ENCODE measurements around the gene SHISA8. TPM values are rescaled to one million over a fixed set of nuclear protein-coding genes. Genes with fewer than 3 reads are reported as not detected.

Gene SHISA8
- total RNA-seq, 3 donors from 2014 or later, result not detected

DNA sequence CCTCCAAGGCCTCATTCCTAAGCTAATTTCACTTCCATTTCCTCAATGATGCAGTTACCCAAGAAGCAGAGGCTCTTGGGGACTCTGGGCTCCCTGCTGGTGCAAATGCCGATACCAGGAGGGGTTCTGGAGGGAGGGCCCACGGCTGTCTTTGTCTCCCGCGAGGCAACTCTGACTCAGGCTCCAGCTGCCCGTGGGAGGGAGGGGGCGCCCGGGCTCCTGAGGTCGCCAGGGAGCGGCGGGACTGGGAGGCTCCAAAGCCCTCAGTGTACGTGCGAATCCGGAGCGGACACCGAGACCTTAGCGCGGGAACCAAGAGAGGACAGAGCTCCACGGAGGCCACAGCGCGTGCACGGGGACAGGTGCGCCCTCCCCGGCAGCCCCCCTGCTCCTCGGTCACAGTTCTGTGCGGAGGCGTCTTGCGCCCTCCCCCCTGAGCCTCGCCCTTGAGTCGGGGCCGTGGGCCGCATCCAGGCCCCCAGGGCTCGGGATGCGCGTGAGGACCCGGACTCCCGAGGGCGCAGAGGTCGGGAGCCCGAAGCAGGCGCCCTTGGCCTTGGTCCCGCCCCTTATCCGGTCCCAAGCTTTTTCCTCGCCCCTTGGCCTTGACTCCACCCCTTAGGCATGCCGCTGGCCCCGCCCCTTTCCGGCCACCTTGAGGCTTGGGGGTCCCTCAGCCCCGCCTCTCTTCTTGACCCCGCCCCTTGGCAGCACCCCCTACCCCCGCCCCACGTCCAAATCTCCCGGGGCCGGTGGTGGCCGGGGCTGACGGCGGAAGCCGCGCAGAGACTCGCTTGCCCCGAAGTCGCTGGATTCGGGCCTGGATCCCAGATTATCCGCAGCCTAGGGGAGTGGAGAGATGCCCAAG lies 4.7 kb upstream of the SHISA8 start:
- no peak overlapping the region for H3K4me3 ChIP-seq
- DNase-seq, result peak; percentile 78 to 89 (median 84)

DNA sequence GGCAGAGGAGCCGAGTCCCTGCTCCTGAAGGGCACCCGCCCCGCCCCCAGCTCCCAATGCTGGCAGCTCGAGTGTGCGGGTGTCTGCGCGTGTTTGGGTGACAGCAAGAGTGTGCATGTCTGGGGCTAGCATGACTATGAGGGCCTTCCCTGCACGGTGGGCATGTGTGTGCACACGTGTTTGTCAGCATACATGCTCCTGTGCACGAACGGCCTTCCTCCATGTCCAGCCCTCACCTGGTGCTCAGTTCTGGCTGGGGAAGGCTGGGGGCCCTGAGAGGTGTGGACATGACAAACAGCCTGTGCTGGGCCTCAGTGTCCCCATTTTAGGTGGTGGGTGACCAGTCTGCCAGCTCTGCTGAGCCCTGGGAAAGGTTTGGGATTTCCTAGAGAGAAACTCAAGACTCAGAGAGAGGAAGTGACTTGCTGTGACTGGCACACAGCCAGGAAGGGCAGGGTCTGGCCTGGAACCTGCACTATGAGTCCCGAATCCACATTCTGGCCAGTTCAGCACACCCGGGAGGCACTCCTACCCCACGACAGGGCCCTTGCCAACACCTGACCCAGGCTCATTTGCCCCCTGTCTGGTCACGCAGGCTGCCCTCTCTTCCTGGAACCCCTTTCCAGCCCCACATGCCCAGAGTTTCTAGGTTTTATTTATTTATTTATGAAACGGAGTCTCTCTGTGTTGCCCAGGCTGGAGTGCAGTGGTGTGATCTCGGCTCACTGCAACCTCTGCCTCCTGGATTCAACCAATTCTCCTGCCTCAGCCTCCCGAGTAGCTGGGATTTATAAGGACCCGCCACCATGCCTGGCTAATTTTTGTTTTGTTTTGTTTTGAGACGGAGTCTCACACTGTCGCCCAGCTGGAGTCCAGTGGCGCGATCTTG lies 3.3 kb upstream of the SHISA8 start:
- DNase-seq (peak in 2 of 3 donors; percentile 68 to 72), ATAC-seq (peak; percentile 11)
- H3K9me3 ChIP-seq, result no peaks in the 10 kb centered on the region
- no peaks in the 10 kb centered on the region for H3K36me3 ChIP-seq (ENCODE audit: low read depth)
- TF ChIP-seq, protein P1, sequence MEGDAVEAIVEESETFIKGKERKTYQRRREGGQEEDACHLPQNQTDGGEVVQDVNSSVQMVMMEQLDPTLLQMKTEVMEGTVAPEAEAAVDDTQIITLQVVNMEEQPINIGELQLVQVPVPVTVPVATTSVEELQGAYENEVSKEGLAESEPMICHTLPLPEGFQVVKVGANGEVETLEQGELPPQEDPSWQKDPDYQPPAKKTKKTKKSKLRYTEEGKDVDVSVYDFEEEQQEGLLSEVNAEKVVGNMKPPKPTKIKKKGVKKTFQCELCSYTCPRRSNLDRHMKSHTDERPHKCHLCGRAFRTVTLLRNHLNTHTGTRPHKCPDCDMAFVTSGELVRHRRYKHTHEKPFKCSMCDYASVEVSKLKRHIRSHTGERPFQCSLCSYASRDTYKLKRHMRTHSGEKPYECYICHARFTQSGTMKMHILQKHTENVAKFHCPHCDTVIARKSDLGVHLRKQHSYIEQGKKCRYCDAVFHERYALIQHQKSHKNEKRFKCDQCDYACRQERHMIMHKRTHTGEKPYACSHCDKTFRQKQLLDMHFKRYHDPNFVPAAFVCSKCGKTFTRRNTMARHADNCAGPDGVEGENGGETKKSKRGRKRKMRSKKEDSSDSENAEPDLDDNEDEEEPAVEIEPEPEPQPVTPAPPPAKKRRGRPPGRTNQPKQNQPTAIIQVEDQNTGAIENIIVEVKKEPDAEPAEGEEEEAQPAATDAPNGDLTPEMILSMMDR (IDR thresholded peaks at IDR 0.05), result no peak
- peaks cover 26% of the 10 kb centered on the region for H3K4me1 ChIP-seq (ENCODE audit: low read depth)
- intact Hi-C loops (cut with DNase I, micrococcal nuclease), result no loop called here
- H3K4me3 ChIP-seq, result no peak overlapping the region

More for the DNA sequence above, 4.7 kb upstream of the SHISA8 start:
- Histone ChIP-seq H3K9me3 (no peaks in the 10 kb centered on the region), H3K4me1 (ENCODE audit: low read depth) (peaks cover 25% of the 10 kb centered on the region), H3K36me3 (ENCODE audit: low read depth) (no peaks in the 10 kb centered on the region)
- TF ChIP-seq, protein P1 (IDR thresholded peaks at IDR 0.05), result no peak
- intact Hi-C loops (cut with DNase I, micrococcal nuclease), result no loop called here
- ATAC-seq, result peak; percentile 78

DNA sequence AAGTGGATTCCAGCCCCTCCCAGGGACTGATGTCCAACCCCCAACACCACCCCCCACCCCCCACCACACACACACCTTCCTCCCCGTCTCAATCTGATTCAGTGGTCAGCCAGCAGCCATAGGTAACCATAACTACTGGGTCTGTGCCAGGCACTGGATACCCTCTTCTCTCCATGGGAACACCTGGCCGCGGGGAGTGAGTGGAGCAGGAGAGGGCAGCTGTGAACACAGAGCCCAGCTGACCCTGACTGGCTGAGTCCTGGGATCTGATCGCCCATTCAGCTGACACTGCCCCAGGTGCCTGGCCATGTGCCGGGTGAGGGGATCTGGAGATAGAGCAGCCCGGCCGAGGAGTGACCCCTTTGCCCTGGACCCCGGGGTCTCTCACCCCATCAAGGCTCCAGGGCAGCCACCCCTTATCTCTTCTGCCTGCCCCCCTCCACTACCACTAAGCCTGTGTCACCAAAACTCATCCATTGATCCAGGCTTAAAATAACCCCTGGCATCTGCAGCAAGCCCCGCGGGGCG lies 2.6 kb upstream of the SHISA8 start:
- DNase-seq (no peak), ATAC-seq (no peak)
- Histone ChIP-seq H3K36me3 (ENCODE audit: low read depth) (no peaks in the 10 kb centered on the region), H3K9me3 (no peaks in the 10 kb centered on the region), H3K4me1 (ENCODE audit: low read depth) (peaks cover 26% of the 10 kb centered on the region), H3K4me3 (no peak overlapping the region)
- TF ChIP-seq, protein P1 (IDR thresholded peaks at IDR 0.05), result no peak
- intact Hi-C loops (cut with DNase I, micrococcal nuclease), result no loop called here

DNA sequence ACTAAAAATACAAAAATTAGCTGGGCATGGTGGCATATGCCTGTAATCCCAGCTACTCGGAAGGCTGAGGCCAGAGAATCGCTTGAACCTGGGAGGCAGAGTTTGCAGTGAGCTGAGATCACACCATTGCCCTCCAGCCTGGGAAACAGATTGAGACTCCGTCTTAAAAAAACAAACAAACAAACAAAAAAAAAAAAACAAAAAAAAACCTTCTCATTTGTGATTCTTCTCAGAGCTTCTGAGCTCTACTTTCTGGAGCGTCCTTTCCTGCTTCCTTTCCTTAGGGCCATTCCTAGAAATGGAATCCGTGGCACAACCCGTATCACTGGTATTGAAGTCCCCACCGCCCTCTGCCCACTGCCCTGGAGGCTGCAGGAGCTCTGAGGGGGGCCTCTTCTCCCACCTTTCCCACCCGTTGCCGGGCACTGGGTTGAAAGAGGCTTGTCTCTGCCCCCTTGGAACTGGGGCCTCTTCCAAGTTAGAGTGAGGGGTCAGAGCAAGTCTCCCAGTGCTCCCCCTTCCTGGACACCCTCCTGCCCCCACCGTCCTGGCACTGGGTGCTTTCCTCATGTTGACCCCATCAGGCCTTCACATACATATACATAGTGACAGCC lies 2.0 kb upstream of the SHISA8 start:
- no peaks in the 10 kb centered on the region for H3K9me3 ChIP-seq
- ATAC-seq (no peak), DNase-seq (no peak)
- H3K4me1 ChIP-seq (ENCODE audit: low read depth), result peaks cover 26% of the 10 kb centered on the region
- intact Hi-C loops (cut with DNase I, micrococcal nuclease), result no loop called here
- no peak overlapping the region for H3K4me3 ChIP-seq
- TF ChIP-seq, protein P1 (IDR thresholded peaks at IDR 0.05), result no peak
- no peaks in the 10 kb centered on the region for H3K36me3 ChIP-seq (ENCODE audit: low read depth)

DNA sequence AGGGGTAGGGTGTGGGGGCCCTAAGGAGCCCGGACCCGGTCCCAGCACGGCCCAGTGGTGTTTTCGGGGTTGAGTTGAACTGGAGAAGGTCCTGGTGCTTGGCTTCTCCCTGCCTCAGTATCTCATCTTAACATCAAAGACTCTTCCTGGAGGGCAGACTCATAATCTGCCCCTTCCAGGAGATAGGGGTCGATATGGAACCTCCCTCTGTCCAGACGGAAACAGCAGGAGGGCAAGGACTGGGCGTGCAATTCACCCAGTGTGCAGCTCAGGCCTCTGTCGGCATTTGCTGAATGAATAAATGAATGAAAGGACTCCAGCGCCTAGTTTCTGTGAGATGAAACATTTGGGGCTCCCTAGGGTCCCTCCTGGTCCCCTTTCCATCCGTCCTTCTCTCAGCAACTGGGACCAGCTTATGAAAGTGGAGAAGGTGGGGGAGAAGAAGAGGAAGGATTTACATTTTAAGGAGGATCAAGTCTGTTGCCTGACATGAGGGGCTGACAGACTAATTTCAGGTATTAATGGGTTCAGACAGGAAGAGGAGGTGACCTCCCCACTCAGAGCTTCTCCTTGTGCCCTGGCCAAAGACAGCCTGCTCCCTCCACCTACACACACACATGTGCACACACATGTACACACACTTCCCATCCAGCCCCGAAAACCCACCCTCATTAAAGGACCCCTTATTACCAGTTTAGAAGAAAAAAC lies 1.1 kb upstream of the SHISA8 start:
- H3K36me3 ChIP-seq (ENCODE audit: low read depth), result no peaks in the 10 kb centered on the region
- ATAC-seq, result no peak
- H3K4me1 ChIP-seq (ENCODE audit: low read depth), result peaks cover 31% of the 10 kb centered on the region
- TF ChIP-seq, protein P1 (IDR thresholded peaks at IDR 0.05), result no peak
- H3K4me3 ChIP-seq, result no peak overlapping the region
- no peak for DNase-seq
- no peaks in the 10 kb centered on the region for H3K9me3 ChIP-seq
- intact Hi-C loops (cut with DNase I, micrococcal nuclease), result no loop called here

Measured in mucosa of descending colon (tissue), 3 donors.